ENCODE measurements around the gene MINDY2. TPM values are rescaled to one million over a fixed set of nuclear protein-coding genes. Genes with fewer than 3 reads are reported as not detected.
"Not testable (repeated sequence)": the region's sequence is repeated elsewhere in the genome, so short reads cannot be mapped to it uniquely, and the experiment has no call there.

MINDY2 gene
- total RNA-seq, 4 donors from 2014 or later: 17.2 to 62.1 (median 27.7) TPM

- TF ChIP-seq POLR2A (IDR thresholded peaks at IDR 0.05) (no peak), CTCF (IDR thresholded peaks at IDR 0.05) (no peak)
- DNase-seq: no peak
- intact Hi-C loops (cut with DNase I; ENCODE audit: low total_unique reads): no loop called here
- no peaks in the 10 kb centered on the region for H3K36me3 ChIP-seq
- H3K4me3 ChIP-seq: no peak overlapping the region
- H3K27ac ChIP-seq: no peak overlapping the region
- H3K27me3 ChIP-seq: no peaks in the 10 kb centered on the region
- H3K4me1 ChIP-seq: no peaks in the 10 kb centered on the region
- no peaks in the 10 kb centered on the region for H3K9me3 ChIP-seq
These were observed 8.8 kb upstream of the MINDY2 start for GRCh38 chr15:58762285-58762684.

- no peak for DNase-seq
- Histone ChIP-seq H3K4me1 (no peaks in the 10 kb centered on the region), H3K9me3 (no peaks in the 10 kb centered on the region), H3K27me3 (no peaks in the 10 kb centered on the region), H3K36me3 (no peaks in the 10 kb centered on the region), H3K27ac (no peak overlapping the region), H3K4me3 (no peak overlapping the region)
- intact Hi-C loops (cut with DNase I; ENCODE audit: low total_unique reads): no loop called here
- TF ChIP-seq CTCF (IDR thresholded peaks at IDR 0.05): no peak
- TF ChIP-seq POLR2A (IDR thresholded peaks at IDR 0.05): no peak
These were observed 8.4 kb upstream of the MINDY2 start for GRCh38 chr15:58762731-58763130.

GRCh38 chr15:58764468-58764867 lies 6.6 kb upstream of the MINDY2 start:
- intact Hi-C loops (cut with DNase I; ENCODE audit: low total_unique reads): no loop called here
- no peak for TF ChIP-seq CTCF (IDR thresholded peaks at IDR 0.05)
- no peak for TF ChIP-seq POLR2A (IDR thresholded peaks at IDR 0.05)

GRCh38 chr15:58766290-58766689 lies 4.8 kb upstream of the MINDY2 start:
- H3K36me3 ChIP-seq: no peaks in the 10 kb centered on the region
- H3K4me3 ChIP-seq: no peak overlapping the region
- no peak overlapping the region for H3K27ac ChIP-seq
- H3K4me1 ChIP-seq: no peaks in the 10 kb centered on the region
- no peaks in the 10 kb centered on the region for H3K9me3 ChIP-seq
- DNase-seq: no peak
- intact Hi-C loops (cut with DNase I; ENCODE audit: low total_unique reads): no loop called here
- TF ChIP-seq POLR2A (IDR thresholded peaks at IDR 0.05) (no peak), CTCF (IDR thresholded peaks at IDR 0.05) (no peak)
- H3K27me3 ChIP-seq: no peaks in the 10 kb centered on the region

More at GRCh38 chr15:58764468-58764867, 6.6 kb upstream of the MINDY2 start:
- H3K36me3 ChIP-seq: no peaks in the 10 kb centered on the region
- no peaks in the 10 kb centered on the region for H3K9me3 ChIP-seq
- H3K4me3 ChIP-seq: no peak overlapping the region
- no peak for DNase-seq
- no peaks in the 10 kb centered on the region for H3K27me3 ChIP-seq
- no peak overlapping the region for H3K27ac ChIP-seq
- H3K4me1 ChIP-seq: no peaks in the 10 kb centered on the region

- H3K27ac ChIP-seq; H3K4me1 ChIP-seq; H3K4me3 ChIP-seq; H3K36me3 ChIP-seq; DNase-seq; H3K27me3 ChIP-seq; intact Hi-C loops (cut with DNase I; ENCODE audit: low total_unique reads); H3K9me3 ChIP-seq: not testable (repeated sequence)
These were observed 2.5 kb upstream of the MINDY2 start for GRCh38 chr15:58768601-58769004.

GRCh38 chr15:58770519-58770856 lies 614 bp upstream of the MINDY2 start:
- H3K27me3 ChIP-seq: no peaks in the 10 kb centered on the region
- no peaks in the 10 kb centered on the region for H3K9me3 ChIP-seq
- no peaks in the 10 kb centered on the region for H3K36me3 ChIP-seq
- no peak for DNase-seq
- H3K4me1 ChIP-seq: no peaks in the 10 kb centered on the region
- no peak for TF ChIP-seq POLR2A (IDR thresholded peaks at IDR 0.05)
- TF ChIP-seq CTCF (IDR thresholded peaks at IDR 0.05): peak in 1 of 4 experiments; percentile 39
- H3K27ac ChIP-seq: peak overlapping the region; percentile 90 to 91
- intact Hi-C loops (cut with DNase I; ENCODE audit: low total_unique reads): no loop called here
- H3K4me3 ChIP-seq: peak overlapping the region; percentile 44 to 89
